ENCODE measurements around the gene GARIN5A.
"Not testable (repeated sequence)": the region's sequence is repeated elsewhere in the genome, so short reads cannot be mapped to it uniquely, and the experiment has no call there.

The GARIN5A gene

DNA sequence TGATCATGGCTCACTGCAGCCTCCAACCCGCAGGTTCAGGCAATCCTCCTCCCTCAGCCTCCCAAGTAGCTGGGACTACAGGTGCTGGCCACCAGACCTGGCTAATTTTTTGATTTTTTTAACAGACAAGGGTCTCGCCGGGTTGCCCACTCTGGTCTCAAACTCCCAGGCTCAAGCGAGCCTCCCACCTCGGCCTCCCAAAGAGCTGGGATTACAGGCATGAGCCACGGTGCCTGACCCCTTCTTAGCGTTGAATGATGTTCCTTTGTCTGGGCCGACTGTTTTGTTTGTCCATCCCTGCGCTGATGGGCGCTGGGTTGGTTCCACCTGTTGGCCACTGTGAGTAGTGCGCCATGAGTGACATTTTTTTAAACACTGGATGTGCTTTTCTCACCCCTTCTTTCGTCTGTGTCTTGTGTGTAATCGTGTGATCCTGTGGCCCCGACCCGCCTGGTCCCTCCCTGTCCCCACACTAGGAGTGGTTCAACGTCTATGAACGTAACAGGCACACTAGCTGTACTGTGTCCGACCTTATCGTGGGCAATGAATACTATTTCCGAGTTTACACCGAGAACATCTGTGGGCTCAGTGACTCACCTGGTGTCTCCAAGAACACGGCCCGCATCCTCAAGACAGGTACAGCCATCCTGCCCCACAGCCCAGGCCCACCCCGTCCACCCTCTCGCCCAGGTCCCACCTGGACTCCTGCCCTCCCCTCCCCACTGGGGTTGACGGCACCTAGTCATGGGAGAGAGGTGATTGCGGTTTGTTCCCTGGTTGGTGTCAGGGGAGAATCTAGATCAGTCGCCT, 15.4 kb downstream of the GARIN5A start:
- peak; percentile 75 for DNase-seq

DNA sequence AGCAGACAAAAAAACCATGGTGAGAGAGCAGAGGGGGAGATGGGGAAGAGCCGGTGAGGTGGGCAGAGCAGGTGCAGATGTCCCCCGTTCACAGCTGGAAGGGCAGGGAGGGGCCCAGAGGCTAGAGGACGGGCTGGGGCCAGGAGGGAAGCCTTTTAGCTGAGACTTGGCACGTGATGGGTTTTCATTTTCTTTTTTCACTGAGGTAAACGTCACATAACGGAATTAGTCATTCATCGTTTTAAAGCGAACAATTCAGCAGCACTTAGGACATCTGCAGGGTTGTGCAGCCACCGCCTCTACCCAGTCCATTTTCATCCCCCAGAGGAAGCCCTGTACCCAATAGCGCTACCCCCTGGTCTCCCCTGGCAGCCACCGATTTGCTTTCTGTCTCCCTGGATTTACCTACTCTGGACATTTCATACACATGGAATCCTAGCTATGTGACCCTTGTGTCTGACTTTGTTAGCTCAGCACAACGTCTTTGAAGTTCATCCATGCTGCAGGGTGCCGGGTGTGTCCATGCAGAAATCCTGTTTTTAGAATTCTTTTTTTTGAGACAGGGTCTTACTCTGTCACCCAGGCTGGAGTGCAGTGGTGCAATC, 16.4 kb downstream of the GARIN5A start:
- no peak for DNase-seq

DNA sequence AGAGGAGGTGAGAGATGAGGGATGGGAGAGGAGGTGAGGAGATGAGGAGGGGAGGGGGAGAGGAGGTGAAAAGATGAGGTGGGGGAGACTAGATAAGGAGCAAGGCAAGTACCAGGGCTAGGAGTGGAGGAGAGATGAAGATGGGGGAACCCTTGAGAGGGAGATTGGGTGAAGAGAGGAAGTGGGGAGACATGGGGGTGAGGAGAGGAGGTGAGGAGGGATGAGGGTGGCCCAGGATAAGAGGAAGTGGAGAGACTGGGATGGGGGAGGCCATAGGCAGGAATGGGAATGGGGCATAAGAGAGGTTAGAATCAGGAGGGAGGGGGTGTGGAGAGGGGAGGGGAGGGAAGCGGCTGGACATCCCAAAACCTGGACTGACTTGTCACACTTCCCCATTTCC, 17.0 kb downstream of the GARIN5A start:
- no peak for DNase-seq

DNA sequence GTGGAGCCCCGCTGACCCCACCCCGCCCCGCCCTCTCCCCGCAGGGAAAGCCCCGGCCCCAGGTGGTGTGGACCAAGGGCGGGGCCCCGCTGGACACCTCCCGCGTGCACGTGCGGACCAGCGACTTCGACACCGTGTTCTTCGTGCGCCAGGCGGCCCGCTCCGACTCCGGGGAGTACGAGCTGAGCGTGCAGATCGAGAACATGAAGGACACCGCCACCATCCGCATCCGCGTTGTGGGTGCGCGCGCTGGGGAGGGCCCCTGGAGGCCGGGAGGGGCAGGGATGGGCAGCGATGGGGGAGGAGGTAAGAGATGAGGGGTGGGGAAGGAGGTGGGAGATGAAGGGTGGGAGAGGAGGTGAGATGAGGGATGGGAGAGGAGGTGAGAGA, 17.6 kb downstream of the GARIN5A start:
- DNase-seq: no peak

DNA sequence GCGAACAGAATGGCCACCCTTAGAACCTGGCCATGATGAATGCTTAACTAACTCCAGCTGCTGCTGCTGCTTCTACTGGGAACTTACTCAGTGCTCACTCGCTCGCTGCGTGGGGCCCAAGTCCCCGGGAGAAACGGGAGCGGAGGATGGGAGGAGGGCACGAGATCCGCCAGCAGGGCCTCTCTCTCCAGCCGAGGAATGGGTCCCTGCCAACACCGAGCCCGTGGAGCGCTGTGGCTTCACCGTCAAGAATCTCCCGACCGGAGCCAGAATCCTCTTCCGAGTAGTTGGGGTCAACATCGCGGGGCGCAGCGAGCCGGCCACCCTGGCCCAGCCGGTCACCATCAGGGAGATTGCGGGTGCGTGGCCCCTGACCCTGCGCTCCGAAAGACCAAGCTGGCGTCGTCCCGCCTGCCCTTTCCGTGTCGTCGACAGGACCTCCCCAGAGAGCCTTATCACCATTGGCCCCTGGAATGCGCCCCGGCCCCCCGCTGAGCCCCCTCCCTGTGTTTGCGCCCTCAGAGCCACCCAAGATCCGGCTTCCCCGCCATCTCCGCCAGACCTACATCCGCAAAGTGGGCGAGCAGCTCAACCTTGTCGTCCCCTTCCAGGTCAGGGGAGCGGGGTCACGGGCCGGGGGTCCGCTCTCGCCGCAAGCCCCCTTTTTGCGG, 18.1 kb downstream of the GARIN5A start:
- DNase-seq: no peak

DNA sequence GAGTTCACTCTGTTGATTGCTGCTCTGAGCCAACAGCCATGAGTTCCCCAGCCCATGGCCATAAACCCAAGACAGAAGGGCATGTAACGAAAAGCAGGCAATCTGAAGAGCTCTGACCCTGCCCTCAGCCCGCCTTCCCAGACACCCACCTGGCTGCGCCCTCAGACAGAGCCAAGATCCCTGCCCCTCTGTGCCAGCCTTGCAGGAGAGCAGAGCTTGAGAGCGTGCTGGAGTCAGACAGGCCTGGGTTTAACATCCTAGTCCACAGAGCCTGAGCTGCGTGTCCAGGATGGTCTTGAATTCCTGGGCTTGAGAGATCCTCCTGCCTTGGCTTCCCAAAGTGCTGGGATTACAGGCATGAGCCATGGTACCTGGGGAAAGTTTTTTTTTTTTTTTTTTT, 19.3 kb downstream of the GARIN5A start:
- DNase-seq: no peak

DNA sequence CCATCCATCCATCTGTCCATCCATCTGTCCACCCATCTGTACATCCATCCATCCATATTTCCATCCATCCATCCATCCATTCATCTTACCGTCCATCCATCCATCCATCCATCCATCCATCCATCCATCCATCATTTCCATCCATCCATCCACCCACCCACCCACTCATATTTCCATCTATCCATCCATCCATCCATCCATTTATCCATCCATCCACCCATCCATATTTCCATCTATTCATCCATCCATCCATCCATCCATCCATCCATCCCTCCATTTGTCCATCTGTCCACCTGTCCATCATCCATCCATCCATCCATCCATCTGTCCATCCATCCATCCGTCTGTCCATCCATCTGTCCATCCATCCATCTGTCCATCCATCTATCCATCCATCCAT, 20.7 kb downstream of the GARIN5A start:
- no peak for DNase-seq

DNA sequence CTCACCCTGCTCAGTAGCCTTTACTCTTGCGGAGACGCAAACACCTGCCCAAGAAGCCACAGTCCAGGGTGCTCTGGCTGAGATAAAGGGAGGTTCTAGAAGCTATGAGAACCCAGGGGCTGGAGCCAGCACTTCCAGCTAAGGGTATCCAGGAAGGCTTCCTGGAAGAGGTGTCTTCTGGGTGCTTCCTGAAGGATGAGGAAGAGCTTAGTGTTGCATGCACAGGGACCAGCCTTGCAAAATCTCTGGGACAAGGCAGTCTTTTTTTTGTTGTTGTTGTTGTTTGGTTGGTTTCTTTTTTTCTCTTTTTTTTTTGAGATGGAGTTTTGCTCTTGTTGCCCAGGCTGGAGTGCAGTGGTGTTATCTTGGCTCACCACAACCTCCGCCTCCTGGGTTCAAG, 23.4 kb downstream of the GARIN5A start:
- no peak for DNase-seq

DNA sequence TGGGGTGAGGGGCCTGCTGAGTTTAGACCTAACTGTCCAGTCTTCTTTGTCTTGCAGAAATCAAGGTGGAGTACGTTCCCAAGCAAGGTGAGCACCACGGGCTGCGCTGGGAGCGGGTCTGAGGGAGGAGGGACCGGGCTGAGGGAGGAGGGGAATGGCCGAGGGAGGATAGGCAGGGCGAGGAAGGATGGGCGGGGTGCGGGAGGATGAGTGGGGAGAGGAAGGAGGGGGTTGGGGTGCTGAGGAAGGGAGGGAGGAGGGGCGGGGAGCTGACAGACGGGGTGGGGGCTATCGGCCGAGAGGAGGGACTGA, 25.5 kb downstream of the GARIN5A start:
- no peak for DNase-seq

DNA sequence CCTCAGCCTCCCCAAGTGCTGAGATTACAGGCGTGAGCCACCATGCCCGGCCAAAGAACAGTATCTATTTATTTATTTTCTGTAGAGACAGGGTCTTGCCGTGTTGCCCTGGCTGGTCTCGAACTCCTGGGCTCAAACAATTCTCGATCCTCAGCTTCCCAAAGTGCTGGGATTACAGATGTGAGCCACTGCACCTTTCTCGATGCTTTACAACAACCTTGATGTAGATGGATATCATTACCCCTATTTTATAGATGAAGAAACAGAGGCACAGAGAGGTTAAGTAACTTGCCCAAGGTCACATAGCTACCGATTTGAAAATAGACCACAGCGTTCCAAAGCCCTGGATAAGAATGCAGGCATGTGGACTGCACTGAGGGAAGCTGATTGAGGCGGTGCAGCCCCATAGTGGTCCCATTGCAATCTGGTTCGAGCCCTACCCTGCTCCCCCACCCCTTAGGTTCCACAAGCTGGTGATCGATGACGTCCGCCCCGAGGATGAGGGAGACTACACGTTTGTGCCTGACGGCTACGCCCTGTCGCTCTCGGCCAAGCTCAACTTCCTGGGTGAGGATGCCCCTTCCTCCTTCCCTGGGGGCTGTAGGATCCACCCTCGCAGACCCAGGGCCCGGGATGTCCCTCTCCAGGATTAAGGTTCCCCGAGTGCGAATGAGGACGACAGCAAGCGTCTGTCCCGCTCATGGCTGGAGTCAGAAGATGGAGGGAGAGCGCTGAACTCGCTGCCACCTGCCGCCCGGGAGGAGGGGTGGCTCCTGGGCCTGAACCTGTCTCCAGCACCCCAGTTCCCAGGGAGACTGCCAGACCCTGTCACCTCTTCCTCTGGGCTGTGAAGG, 26.1 kb downstream of the GARIN5A start:
- no peak for DNase-seq

DNA sequence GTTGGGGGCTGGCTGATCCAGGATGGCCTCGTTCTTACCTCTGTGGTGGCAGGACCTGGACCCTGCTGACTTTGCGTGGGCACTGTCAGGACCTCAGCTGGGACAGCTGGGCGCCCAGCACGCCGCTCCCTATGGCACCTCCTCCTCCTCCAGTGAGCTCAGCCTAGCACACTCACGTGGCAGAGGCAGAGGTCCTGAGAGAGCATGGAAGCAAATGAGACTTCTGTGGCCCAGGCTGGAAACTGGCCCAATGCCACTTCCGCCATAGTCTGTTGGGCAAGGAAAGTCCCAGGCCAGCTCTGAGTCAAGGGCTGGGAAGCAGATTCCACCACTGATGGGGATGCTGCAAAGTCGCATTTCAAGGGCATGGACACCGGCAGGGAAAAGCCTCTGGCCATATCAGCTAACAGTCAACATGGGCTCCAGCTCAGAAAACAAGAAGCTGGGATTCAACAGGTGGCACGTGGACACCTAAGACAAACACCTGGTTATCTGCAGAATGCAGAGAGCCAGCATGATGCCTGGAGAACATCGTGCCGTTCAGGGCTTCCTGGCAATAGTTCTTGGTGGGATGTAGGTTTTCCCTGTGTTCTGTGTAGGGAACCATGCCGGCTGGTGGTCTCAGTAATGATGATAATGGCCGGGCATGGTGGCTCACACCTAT, 27.3 kb downstream of the GARIN5A start:
- no peak for DNase-seq

DNA sequence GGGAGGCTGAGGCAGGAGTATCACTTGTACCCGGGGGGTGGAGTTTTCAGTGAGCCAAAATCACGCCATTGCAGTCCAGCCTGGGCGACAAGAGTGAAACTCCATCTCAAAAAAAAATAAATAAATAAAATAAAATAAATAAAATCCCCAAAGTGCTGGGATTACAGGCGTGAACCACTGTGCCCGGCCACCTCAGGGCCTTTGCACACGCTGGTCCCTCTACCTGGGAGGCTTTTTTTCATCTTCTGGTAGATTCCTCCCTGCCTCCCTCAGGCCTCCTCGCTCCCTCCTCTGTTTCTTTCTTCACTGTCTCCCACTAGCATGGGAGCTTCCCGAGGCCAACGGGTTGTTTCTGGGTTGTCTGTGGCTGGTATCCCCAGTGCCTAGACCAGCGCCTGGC, 28.9 kb downstream of the GARIN5A start:
- no peak for DNase-seq

DNA sequence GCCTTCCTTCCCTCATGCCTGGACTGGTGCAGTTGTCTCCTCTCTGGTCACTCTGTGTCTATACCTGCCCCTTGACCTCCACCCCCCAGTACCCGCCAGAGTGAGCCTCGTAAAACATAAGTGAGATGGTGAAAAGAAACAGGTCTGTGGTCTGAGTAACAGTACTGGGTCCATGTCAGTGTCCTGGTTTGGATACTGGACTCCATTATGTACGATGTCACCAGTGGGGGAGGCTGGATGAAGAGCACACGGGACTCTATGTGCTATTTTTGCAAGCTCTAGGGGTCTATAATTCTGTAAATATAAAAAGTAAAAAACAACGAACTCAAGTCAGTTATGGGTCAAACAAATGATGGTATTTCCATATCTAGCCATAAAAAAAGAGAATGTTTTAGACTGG, 29.6 kb downstream of the GARIN5A start:
- no peak for DNase-seq

DNA sequence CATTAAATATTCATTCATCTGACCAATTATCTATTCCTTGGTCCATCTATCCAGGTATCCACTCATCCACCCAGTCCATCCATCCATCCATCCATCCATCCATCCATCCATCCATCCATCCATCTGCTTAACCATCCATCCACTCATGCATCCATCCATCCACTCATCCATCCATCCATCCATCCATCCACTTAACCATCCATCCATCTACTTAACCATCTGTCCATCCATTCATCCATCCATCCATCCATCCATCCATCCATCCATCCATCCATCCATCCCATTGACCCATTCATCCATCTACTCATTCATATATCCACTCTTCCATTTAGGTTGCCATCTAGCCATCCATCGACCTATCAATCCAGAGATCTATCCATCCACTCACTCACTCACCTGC, 32.6 kb downstream of the GARIN5A start:
- no peak for DNase-seq

DNA sequence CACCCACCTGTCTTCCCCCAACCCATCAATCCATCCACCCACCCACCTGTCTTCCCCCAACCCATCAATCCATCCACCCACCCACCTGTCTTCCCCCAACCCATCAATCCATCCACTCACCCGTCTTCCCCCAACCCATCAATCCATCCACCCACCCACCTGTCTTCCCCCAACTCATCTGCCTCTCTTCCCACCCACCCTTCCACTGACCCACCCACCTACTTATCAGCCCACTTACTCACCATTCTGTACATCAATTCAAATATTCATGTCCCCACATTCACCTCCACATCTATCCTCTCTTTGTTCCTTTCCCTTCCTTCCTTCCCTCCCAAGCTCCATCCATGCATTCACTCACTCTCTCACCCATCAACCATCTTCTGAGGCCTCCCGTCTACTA, 37.5 kb downstream of the GARIN5A start:
- not testable (repeated sequence) for DNase-seq

DNA sequence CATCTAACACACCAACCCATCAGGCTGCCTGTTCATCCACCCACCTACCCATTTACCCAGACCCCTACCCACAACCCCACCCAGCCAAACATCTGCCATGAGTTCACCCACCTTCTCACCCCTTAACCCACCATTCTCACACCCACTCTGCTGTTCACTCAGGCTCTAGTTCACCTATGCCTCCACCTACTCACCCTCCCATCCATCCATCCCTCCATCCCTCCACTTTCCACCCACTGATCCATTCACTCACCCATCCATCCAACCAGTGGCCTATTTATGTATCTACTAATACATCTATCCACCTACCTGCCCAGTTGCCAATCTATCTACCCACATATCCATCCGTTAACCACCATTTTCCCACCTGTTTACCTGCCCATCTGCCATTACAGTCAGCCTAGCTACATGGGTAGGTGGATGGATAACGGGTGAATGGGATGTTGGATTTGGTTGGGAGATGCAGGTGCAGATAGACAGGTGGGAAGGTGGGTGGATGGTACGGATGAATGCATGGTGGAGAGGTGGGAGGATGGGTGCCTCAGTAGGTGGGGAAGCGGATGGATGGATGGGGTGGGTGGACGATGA, 38.7 kb downstream of the GARIN5A start:
- no peak for DNase-seq

DNA sequence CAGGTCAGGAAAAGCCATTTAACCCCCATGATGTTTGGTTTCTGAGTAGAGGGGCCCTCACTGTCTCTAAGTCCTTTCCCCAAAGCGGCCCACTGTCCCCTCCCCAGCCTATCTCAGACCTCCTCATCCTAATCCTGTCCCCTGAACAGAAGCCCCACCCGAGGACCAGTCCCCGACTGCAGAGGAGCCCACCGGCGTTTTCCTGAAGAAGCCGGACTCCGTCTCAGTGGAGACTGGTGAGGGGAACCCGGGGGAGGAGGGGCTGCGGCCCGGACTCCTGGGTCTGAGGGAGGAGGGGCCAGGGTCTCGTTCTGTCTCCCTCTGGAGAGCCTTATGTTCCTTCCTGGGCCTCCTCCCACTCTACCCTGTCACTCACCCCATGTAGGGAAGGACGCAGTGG, 41.0 kb downstream of the GARIN5A start:
- no peak for DNase-seq

DNA sequence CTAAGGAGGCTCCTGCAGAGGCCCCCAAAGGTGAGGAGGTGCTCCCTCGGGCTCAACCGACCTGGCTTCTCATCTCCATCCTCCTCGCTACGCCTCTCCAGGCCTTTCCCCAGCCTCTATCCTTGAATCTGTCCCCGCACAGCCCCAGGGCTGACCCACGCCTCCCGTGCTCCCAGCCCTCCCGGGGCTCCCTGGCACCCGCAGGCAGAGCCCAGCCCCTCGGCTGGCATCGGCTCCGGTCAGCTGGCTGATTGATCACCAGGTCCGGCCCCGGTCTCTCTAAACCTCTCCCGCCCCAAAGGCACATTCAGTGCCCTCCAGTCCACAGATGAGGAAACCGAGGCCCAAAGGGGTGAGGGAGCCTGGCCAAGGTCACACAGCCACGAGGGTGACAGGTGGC, 41.4 kb downstream of the GARIN5A start:
- no peak for DNase-seq

DNA sequence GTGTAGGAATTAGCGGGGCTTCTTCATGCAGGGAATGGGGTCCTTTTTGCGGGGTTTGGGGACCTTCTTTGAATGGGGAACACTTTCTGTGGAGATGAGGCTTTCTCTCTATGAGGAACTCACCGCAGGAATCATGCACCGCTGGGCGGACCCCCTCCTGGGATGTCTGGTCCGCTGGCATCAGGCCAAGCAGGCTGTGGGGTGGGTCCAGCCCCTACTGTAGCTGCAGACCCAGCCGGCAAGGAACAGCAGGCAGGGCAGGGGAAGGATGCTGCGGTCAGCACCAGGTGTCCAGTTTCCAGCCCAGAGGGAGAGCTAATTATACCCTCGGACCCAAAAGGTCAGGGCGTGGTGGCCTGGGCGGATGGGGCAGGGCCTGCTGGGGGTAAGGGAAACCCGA, 42.1 kb downstream of the GARIN5A start:
- no peak for DNase-seq

DNA sequence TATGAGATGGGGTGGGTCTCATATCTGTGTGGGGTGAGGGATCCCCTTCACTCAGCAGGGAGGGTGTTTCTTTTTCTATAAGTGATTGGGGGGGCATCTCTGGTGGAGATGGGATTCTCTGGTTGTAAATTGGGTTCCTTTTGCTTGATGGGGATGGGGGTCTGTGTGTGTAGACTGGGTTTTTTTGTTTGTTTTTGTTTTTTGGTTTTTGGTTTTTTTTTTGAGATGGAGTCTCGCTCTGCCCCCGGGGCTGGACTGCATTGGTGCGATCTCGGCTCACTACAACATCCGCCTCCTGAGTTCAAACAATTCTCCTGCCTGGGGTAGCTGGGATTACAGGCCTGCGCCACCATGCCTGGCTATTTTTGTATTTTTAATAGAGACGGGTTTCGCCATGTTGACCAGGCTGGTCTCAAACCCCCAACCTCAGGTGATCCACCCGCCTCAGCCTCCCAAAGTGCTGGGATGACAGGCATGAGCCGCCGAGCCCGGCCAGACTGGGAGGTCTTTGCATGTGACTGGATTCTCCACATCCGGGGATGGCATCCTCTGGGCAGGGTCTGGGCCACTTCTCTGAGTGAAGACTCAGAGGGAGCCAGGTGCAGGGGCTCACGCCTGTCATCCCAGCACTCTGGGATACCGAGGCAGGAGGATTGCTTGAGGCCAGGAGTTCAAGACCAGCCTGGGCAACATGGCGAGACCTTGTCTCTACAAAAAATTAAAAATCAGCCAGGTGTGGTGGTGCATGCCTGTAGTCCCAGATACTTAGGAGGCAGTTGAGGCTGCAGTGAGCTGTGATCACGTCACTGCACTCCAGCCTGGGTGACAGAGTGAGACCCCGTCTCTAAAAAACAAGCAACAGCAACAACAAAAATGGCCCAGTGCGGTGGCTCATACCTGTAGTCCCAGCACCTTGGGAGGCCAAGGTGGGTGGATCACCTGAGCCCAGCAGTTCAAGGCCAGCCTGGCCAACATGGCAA, 43.2 kb downstream of the GARIN5A start:
- no peak for DNase-seq

All from NCI-H1436 (cell line).